GM18505 (cell line): Measurements from ENCODE around the gene THOC3.
"Not testable (repeated sequence)": the region's sequence is repeated elsewhere in the genome, so short reads cannot be mapped to it uniquely, and the experiment has no call there.

Experiments used
- ATAC-seq: cut with Tn5 transposase; IDR thresholded peaks from one replicate; pipeline ENCODE4 v1.9.1; 2021; ENCODE audit not compliant: unreplicated experiment
- POLR2A ChIP-seq: IDR thresholded peaks from 4 replicates; pipeline ENCODE4 v1.6.1; 2011; ENCODE audit warnings: borderline replicate concordance; ENCODE audit not compliant: insufficient read depth, insufficient read length; ENCODE audit errors: extremely low read depth

Gene THOC3

GRCh38 chr5:175943253-175943652 lies 24.9 kb downstream of the THOC3 start:
- not testable (repeated sequence) for ATAC-seq

- ATAC-seq: not testable (repeated sequence)
These were observed 27.5 kb downstream of the THOC3 start for GRCh38 chr5:175940632-175941031.

DNA sequence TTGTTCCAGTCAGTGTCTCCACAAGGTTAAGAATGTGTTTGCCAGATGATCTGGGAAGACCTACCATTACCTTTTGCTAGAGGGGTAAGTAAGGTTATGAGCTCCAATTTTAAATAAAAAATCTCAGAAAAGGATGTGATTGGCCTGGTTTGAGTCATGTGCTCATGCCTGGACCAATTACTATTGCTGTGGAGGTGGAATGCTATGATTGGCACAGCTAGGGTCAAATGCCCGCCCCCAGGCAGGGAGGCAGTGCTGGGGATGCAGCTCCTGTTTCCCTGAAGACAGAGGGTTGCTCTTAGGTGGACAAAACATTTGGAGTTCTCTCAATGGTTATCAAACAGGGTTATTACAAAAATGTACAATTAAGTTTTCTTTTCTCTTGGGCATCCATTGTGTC lies 29.6 kb downstream of the THOC3 start:
- ATAC-seq: not testable (repeated sequence)

- not testable (repeated sequence) for ATAC-seq
These were observed 39.4 kb downstream of the THOC3 start for GRCh38 chr5:175928752-175929151.

- not testable (repeated sequence) for ATAC-seq
These were observed 43.0 kb downstream of the THOC3 start for GRCh38 chr5:175925106-175925505.

DNA sequence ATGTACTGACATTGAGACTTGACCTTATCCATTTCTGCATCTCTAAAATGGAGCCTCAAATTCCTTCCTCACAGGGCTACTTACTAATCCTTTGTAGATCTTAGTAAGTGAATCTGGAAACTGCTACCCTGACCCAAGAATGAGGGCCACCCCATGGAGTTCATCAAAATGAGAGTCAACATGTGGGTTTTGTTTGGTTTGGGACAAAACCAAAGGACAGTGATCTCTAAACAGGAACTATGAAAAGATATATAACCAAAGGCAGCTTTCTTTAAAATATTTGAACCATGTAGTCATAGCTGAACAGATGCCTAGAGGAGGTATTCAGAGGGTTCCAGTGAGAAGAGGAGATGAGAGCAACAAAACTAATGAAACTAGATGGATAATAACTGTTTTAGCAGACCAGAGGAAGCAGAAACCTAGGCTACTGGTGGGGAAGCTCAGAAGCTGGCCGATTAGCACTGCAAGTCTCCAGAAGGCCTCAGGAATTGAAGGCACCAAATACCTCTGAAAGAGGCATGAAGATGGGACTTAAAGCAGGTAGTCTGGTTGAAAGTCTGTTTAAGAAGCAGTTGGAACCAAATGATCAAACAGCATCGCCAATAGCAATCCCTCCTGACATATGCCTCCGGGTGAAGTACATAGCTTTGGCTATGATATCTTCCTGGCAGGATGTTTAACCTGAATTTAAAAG lies 45.8 kb downstream of the THOC3 start:
- ATAC-seq: no peak
- no peak for TF ChIP-seq POLR2A

GRCh38 chr5:175921061-175921730 lies 46.9 kb downstream of the THOC3 start:
- ATAC-seq: no peak
- no peak for TF ChIP-seq POLR2A

DNA sequence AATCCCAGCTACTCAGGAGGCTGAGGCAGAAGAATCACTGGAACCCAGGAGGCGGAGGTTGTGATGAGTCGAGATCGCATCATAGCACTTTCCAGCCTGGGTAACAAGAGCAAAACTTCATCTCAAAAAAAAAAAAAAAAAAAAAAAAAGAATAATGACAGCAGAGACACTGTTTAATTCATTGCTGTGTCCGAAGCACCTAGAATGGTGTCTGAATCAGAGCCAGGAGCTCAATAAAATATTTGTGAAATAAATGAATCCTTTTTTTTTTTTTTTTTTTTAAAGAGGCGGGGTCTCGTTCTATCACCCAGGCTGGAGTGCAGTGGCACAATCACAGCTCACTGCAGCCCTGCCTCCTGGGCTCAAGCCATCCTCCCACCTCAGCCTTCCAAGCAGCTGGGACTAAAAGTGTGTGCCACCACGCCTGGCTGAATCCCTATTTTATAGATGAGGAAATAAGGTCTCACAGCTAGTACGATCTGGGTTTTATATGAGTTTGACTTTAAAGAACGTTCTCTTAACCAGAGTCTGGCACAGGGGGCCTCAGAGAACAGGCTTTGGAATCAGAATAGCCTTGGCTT lies 47.8 kb downstream of the THOC3 start:
- ATAC-seq: no peak
- TF ChIP-seq POLR2A: no peak

GRCh38 chr5:175915066-175916037 lies 52.8 kb downstream of the THOC3 start:
- not testable (repeated sequence) for ATAC-seq

- ATAC-seq: not testable (repeated sequence)
These were observed 54.1 kb downstream of the THOC3 start for GRCh38 chr5:175913835-175914672.

DNA sequence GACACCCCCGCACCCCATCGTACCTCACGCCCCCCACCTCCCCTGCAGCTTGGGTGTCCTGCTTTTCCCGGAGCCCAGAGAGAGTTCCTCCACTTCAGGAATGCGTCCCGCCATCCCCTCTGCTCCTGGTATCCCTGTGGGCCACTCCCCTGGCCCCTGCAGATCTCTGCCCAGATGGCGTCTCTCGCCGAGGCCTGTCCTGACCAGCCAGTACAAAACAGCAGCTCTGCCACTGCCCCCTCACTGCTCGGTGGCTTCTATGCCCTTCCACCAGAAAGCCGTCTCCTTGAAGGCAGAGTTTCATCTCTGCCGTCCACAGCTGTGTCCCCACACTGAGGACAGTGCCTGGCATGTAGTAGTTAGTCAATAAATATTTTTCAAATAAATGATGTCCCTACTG lies 58.0 kb downstream of the THOC3 start:
- not testable (repeated sequence) for ATAC-seq
